Activated T-helper 2 cell treated with anti-CD3 and anti-CD28 coated beads, Interferon-gamma antibody, Interleukin-2, Interleukin-4, amounts not matched to agents 10 μg/mL and 5 μg/mL and 100 μg/mL, durations not matched to agents 14 hours and 24 hours and 36 hours (primary cell): Measurements from ENCODE around the gene FOXP1. TPM values are rescaled to one million over a fixed set of nuclear protein-coding genes. Genes with fewer than 3 reads are reported as not detected.

Source experiments
- DNase-seq: peaks from one replicate; pipeline ENCODE4 v3.0.0; 2021; ENCODE audit warnings: low spot score
- H3K27ac Mint-ChIP-seq: one replicate; pipeline ENCODE4 v1.8.0; 2021; ENCODE audit warnings: mixed read lengths
- H3K27me3 Mint-ChIP-seq: one replicate; pipeline ENCODE4 v1.8.0; 2021; ENCODE audit warnings: low read depth, mixed read lengths
- H3K36me3 Mint-ChIP-seq: one replicate; pipeline ENCODE4 v1.8.0; 2021; ENCODE audit warnings: low read depth, mixed read lengths
- H3K4me1 Mint-ChIP-seq: one replicate; pipeline ENCODE4 v1.8.0; 2021; ENCODE audit warnings: low read depth, mixed read lengths
- H3K4me3 Mint-ChIP-seq: one replicate; pipeline ENCODE4 v1.8.0; 2021; ENCODE audit warnings: low read depth, mild to moderate bottlenecking, moderate library complexity, mixed read lengths
- H3K9me3 Mint-ChIP-seq: one replicate; pipeline ENCODE4 v1.8.0; 2021; ENCODE audit warnings: mixed read lengths
- intact Hi-C: fragments of 100-400 bp; cut with micrococcal nuclease; formaldehyde crosslinking; loops from one replicate; pipeline ENCODE4 v1.15.1; 2023
- total RNA-seq: library from RNA; stranded (reverse); gene quantifications from 2 replicates; pipeline ENCODE4 v1.2.3, GENCODE V29; 2022

Gene FOXP1
- total RNA-seq, 1 donor from 2014 or later = 132 TPM

- intact Hi-C loops = no loop called here
- no peak overlapping the region for H3K27ac Mint-ChIP-seq
- H3K4me3 Mint-ChIP-seq = no peak overlapping the region
- peaks cover 55% of the 10 kb centered on the region for H3K4me1 Mint-ChIP-seq
- no peaks in the 10 kb centered on the region for H3K9me3 Mint-ChIP-seq
- H3K27me3 Mint-ChIP-seq = peaks cover 10% of the 10 kb centered on the region
- peaks cover 3% of the 10 kb centered on the region for H3K36me3 Mint-ChIP-seq
- DNase-seq = no peak
Observed at GRCh38 chr3:71395927-71396695, 187.4 kb downstream of the FOXP1 start.

- H3K4me1 Mint-ChIP-seq = peaks cover 55% of the 10 kb centered on the region
- no peak for DNase-seq
- H3K4me3 Mint-ChIP-seq = no peak overlapping the region
Observed at GRCh38 chr3:71395470-71395869, 188.1 kb downstream of the FOXP1 start.

GRCh38 chr3:71393745-71394144 lies 189.8 kb downstream of the FOXP1 start:
- intact Hi-C loops = loop anchor here (1.0 to 2.0 kb wide), 4 partner anchors 10 to 99 kb away; no protein-coding TSS in a partner anchor
- no peaks in the 10 kb centered on the region for H3K9me3 Mint-ChIP-seq
- no peak overlapping the region for H3K4me3 Mint-ChIP-seq
- peaks cover 5% of the 10 kb centered on the region for H3K27me3 Mint-ChIP-seq
- H3K27ac Mint-ChIP-seq = no peak overlapping the region
- peaks cover 3% of the 10 kb centered on the region for H3K36me3 Mint-ChIP-seq
- H3K4me1 Mint-ChIP-seq = peaks cover 56% of the 10 kb centered on the region
- no peak for DNase-seq

More at GRCh38 chr3:71395470-71395869, 188.1 kb downstream of the FOXP1 start:
- no peak overlapping the region for H3K27ac Mint-ChIP-seq
- intact Hi-C loops = no loop called here
- peaks cover 3% of the 10 kb centered on the region for H3K36me3 Mint-ChIP-seq
- peaks cover 10% of the 10 kb centered on the region for H3K27me3 Mint-ChIP-seq
- H3K9me3 Mint-ChIP-seq = no peaks in the 10 kb centered on the region

GRCh38 chr3:71393093-71393492 lies 190.4 kb downstream of the FOXP1 start:
- no peaks in the 10 kb centered on the region for H3K9me3 Mint-ChIP-seq
- intact Hi-C loops = loop anchor here (1.0 to 2.0 kb wide), 4 partner anchors 10 to 100 kb away; no protein-coding TSS in a partner anchor
- no peak overlapping the region for H3K27ac Mint-ChIP-seq
- DNase-seq = no peak
- H3K4me1 Mint-ChIP-seq = peaks cover 55% of the 10 kb centered on the region
- peaks cover 3% of the 10 kb centered on the region for H3K36me3 Mint-ChIP-seq
- no peak overlapping the region for H3K4me3 Mint-ChIP-seq
- peaks cover 5% of the 10 kb centered on the region for H3K27me3 Mint-ChIP-seq

GRCh38 chr3:71392251-71392650 lies 191.3 kb downstream of the FOXP1 start:
- no peak for DNase-seq
- Mint-ChIP-seq H3K4me3 (no peak overlapping the region), H3K27ac (peak overlapping the region; percentile 90), H3K4me1 (peaks cover 51% of the 10 kb centered on the region), H3K9me3 (no peaks in the 10 kb centered on the region), H3K36me3 (peaks cover 3% of the 10 kb centered on the region), H3K27me3 (peaks cover 5% of the 10 kb centered on the region)
- intact Hi-C loops = loop anchor here (1.0 to 2.0 kb wide), 2 partner anchors 83 to 101 kb away; no protein-coding TSS in a partner anchor

- no peaks in the 10 kb centered on the region for H3K9me3 Mint-ChIP-seq
- no peak for DNase-seq
- H3K4me3 Mint-ChIP-seq = peak overlapping the region; percentile 11
- peaks cover 3% of the 10 kb centered on the region for H3K36me3 Mint-ChIP-seq
- H3K27ac Mint-ChIP-seq = peak overlapping the region; percentile 73
- intact Hi-C loops = loop anchor here (2.0 kb wide), 1 partner anchor 91 kb away; no protein-coding TSS in a partner anchor
- peaks cover 5% of the 10 kb centered on the region for H3K27me3 Mint-ChIP-seq
- peaks cover 52% of the 10 kb centered on the region for H3K4me1 Mint-ChIP-seq
Observed at GRCh38 chr3:71391361-71391760, 192.2 kb downstream of the FOXP1 start.

- Mint-ChIP-seq H3K4me3 (peak overlapping the region; percentile 62), H3K4me1 (peaks cover 55% of the 10 kb centered on the region), H3K9me3 (no peaks in the 10 kb centered on the region), H3K27me3 (no peaks in the 10 kb centered on the region), H3K36me3 (no peaks in the 10 kb centered on the region), H3K27ac (peak overlapping the region; percentile 81)
- peak; percentile 20 for DNase-seq
- intact Hi-C loops = loop anchor here (2.0 kb wide), 1 partner anchor 89 kb away; no protein-coding TSS in a partner anchor
Observed at GRCh38 chr3:71389911-71390573, 193.5 kb downstream of the FOXP1 start.

- no peaks in the 10 kb centered on the region for H3K9me3 Mint-ChIP-seq
- intact Hi-C loops = no loop called here
- no peaks in the 10 kb centered on the region for H3K27me3 Mint-ChIP-seq
- no peak overlapping the region for H3K4me3 Mint-ChIP-seq
- H3K27ac Mint-ChIP-seq = no peak overlapping the region
- DNase-seq = no peak
- H3K4me1 Mint-ChIP-seq = peaks cover 63% of the 10 kb centered on the region
- H3K36me3 Mint-ChIP-seq = no peaks in the 10 kb centered on the region
Observed at GRCh38 chr3:71389191-71389590, 194.3 kb downstream of the FOXP1 start.

GRCh38 chr3:71388535-71389120 lies 194.9 kb downstream of the FOXP1 start:
- no peaks in the 10 kb centered on the region for H3K27me3 Mint-ChIP-seq
- DNase-seq = no peak
- peaks cover 66% of the 10 kb centered on the region for H3K4me1 Mint-ChIP-seq
- peak overlapping the region; percentile 5 for H3K27ac Mint-ChIP-seq
- H3K9me3 Mint-ChIP-seq = no peaks in the 10 kb centered on the region
- H3K36me3 Mint-ChIP-seq = no peaks in the 10 kb centered on the region
- no peak overlapping the region for H3K4me3 Mint-ChIP-seq
- intact Hi-C loops = no loop called here

GRCh38 chr3:71387586-71387985 lies 195.9 kb downstream of the FOXP1 start:
- no peaks in the 10 kb centered on the region for H3K27me3 Mint-ChIP-seq

GRCh38 chr3:71384837-71385716 lies 198.5 kb downstream of the FOXP1 start:
- Mint-ChIP-seq H3K4me3 (peak overlapping the region; percentile 22), H3K4me1 (peaks cover 63% of the 10 kb centered on the region)

More at GRCh38 chr3:71387586-71387985, 195.9 kb downstream of the FOXP1 start:
- intact Hi-C loops = no loop called here
- H3K27ac Mint-ChIP-seq = no peak overlapping the region
- H3K36me3 Mint-ChIP-seq = no peaks in the 10 kb centered on the region
- no peak for DNase-seq
- no peak overlapping the region for H3K4me3 Mint-ChIP-seq
- peaks cover 71% of the 10 kb centered on the region for H3K4me1 Mint-ChIP-seq
- no peaks in the 10 kb centered on the region for H3K9me3 Mint-ChIP-seq

GRCh38 chr3:71384388-71384787 lies 199.1 kb downstream of the FOXP1 start:
- H3K9me3 Mint-ChIP-seq = no peaks in the 10 kb centered on the region
- peak overlapping the region; percentile 85 for H3K27ac Mint-ChIP-seq
- no peaks in the 10 kb centered on the region for H3K27me3 Mint-ChIP-seq
- H3K4me1 Mint-ChIP-seq = peaks cover 64% of the 10 kb centered on the region
- DNase-seq = no peak
- no peaks in the 10 kb centered on the region for H3K36me3 Mint-ChIP-seq
- intact Hi-C loops = loop anchor here (2.0 to 5.0 kb wide), 6 partner anchors 60 to 322 kb away; partner anchors contain the start of gene FOXP1
- peak overlapping the region; percentile 22 for H3K4me3 Mint-ChIP-seq

More at GRCh38 chr3:71384837-71385716, 198.5 kb downstream of the FOXP1 start:
- no peak for DNase-seq
- no peaks in the 10 kb centered on the region for H3K36me3 Mint-ChIP-seq
- H3K27ac Mint-ChIP-seq = peak overlapping the region; percentile 85
- no peaks in the 10 kb centered on the region for H3K27me3 Mint-ChIP-seq
- intact Hi-C loops = loop anchor here (2.0 to 5.0 kb wide), 6 partner anchors 60 to 323 kb away; partner anchors contain the start of gene FOXP1
- H3K9me3 Mint-ChIP-seq = no peaks in the 10 kb centered on the region
